Smooth muscle cell (in vitro differentiated cells): ENCODE data around the gene GLCE. TPM values are rescaled to one million over a fixed set of nuclear protein-coding genes. Genes with fewer than 3 reads are reported as not detected.
"Not testable (repeated sequence)": the region's sequence is repeated elsewhere in the genome, so short reads cannot be mapped to it uniquely, and the experiment has no call there.

ENCODE experiments used
- DNase-seq: peaks from one replicate; lab custom pipeline; 2025; ENCODE audit not compliant: unreplicated experiment; lab: John Stamatoyannopoulos, UW
- H2AFZ ChIP-seq: fragments of 200-600 bp; sonication (generic); 2 replicates; pipeline ENCODE4 v1.6.0; 2016; ENCODE audit warnings: antibody characterized with exemption, low read depth, mild to moderate bottlenecking
- H3F3A ChIP-seq: fragments of 200-600 bp; sonication (generic); 2 replicates; pipeline ENCODE4 v1.6.0; 2017; ENCODE audit warnings: antibody characterized with exemption, low read depth
- H3K27ac ChIP-seq: fragments of 200-600 bp; sonication (generic); 2 replicates; pipeline ENCODE4 v1.5.1; 2016; ENCODE audit warnings: low read depth, mild to moderate bottlenecking
- H3K27me3 ChIP-seq: fragments of 200-600 bp; sonication (generic); 2 replicates; pipeline ENCODE4 v1.6.1; 2016; ENCODE audit warnings: low read depth, mild to moderate bottlenecking
- H3K36me3 ChIP-seq: fragments of 200-600 bp; sonication (generic); 2 replicates; pipeline ENCODE4 v1.5.1; 2016; ENCODE audit warnings: low read depth
- H3K4me1 ChIP-seq: fragments of 200-600 bp; sonication (generic); 2 replicates; pipeline ENCODE4 v1.5.1; 2016; ENCODE audit warnings: low read depth
- H3K4me2 ChIP-seq: fragments of 200-600 bp; sonication (generic); 2 replicates; pipeline ENCODE4 v1.6.0; 2016; ENCODE audit warnings: mild to moderate bottlenecking
- H3K4me3 ChIP-seq: fragments of 200-600 bp; sonication (generic); 2 replicates; pipeline ENCODE4 v1.5.1; 2016; ENCODE audit warnings: mild to moderate bottlenecking
- H3K79me2 ChIP-seq: fragments of 200-600 bp; sonication (generic); 2 replicates; pipeline ENCODE4 v1.6.0; 2016; ENCODE audit warnings: low read depth, mild to moderate bottlenecking
- H3K9ac ChIP-seq: fragments of 200-600 bp; sonication (generic); 2 replicates; pipeline ENCODE4 v1.6.0; 2016; ENCODE audit warnings: low read depth
- H3K9me3 ChIP-seq: fragments of 200-600 bp; sonication (generic); replicated peaks from 2 replicates; pipeline ENCODE4 v1.5.1; 2016; ENCODE audit warnings: low read depth
- H4K20me1 ChIP-seq: fragments of 200-600 bp; sonication (generic); 2 replicates; pipeline ENCODE4 v1.6.0; 2016; ENCODE audit warnings: low read depth
- WGBS: methylation state at CpG from one replicate; pipeline ENCODE4 v1.1.7; 2016; ENCODE audit warnings: low lambda C conversion rate; 5-methylcytosine and 5-hydroxymethylcytosine counted together
- polyA plus RNA-seq: library from polyadenylated mRNA; unstranded; fragments of >200 nt; fragmentation: Nextera tagmentation; extraction: Ambion mirVana; gene quantifications from 2 replicates; pipeline ENCODE4 v1.2.1, GENCODE V29; 2016
- total RNA-seq: library from RNA; depleted of rRNA; stranded (reverse); fragments of >200 nt; gene quantifications from 2 replicates; pipeline ENCODE4 v1.2.3, GENCODE V29; 2014
- TF ChIP-seq, protein P1 (sequence below): fragments of 200-600 bp; sonication (generic); IDR thresholded peaks from 2 replicates; pipeline ENCODE4 v1.5.1; 2017; ENCODE audit warnings: borderline replicate concordance, mild to moderate bottlenecking, antibody characterized with exemption; ENCODE audit not compliant: insufficient read depth, poor library complexity, severe bottlenecking

The GLCE gene
- total and polyA plus RNA-seq, 2 experiments from 2014 or later = 8.3 to 26.6 TPM

DNA sequence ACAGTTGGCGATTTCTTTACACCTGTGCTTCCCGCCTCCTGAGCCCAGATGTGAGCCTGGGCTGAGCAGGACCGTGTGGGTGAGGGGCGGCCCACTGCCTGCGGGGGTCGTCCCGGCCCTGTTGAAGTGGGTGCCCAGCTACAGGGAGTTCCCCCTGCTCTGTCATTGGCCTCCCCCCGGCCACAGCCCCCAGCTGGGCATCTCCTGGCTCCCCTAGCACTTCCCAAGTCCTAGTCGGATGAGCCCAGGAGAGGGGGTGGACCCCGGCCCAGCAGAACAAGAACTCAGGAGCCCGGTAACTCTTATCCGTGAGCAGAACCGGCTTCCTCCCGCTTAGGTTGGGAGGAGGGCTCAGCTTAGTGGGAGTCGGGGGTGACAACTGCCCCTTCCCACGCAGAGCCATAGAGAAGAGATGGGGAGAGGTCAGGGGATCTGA is 139.0 kb downstream of the GLCE start:
- peak overlapping the region; percentile 66 for H3K4me3 ChIP-seq
- peak overlapping the region; percentile 96 for H3K4me2 ChIP-seq
- no peaks in the 10 kb centered on the region for H4K20me1 ChIP-seq
- no peak overlapping the region for H3K9ac ChIP-seq
- H3K27me3 ChIP-seq = peaks cover 60% of the 10 kb centered on the region
- H3K36me3 ChIP-seq = no peaks in the 10 kb centered on the region
- TF ChIP-seq, protein P1, sequence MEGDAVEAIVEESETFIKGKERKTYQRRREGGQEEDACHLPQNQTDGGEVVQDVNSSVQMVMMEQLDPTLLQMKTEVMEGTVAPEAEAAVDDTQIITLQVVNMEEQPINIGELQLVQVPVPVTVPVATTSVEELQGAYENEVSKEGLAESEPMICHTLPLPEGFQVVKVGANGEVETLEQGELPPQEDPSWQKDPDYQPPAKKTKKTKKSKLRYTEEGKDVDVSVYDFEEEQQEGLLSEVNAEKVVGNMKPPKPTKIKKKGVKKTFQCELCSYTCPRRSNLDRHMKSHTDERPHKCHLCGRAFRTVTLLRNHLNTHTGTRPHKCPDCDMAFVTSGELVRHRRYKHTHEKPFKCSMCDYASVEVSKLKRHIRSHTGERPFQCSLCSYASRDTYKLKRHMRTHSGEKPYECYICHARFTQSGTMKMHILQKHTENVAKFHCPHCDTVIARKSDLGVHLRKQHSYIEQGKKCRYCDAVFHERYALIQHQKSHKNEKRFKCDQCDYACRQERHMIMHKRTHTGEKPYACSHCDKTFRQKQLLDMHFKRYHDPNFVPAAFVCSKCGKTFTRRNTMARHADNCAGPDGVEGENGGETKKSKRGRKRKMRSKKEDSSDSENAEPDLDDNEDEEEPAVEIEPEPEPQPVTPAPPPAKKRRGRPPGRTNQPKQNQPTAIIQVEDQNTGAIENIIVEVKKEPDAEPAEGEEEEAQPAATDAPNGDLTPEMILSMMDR = no peak
- H3K9me3 ChIP-seq = no peaks in the 10 kb centered on the region
- 15% methylated on average over 10 of the region's 16 CpGs for WGBS
- peaks cover 5% of the 10 kb centered on the region for H3K4me1 ChIP-seq
- H2AFZ ChIP-seq = no peak overlapping the region
- peaks cover under 1% of the 10 kb centered on the region for H3F3A ChIP-seq
- H3K79me2 ChIP-seq = no peaks in the 10 kb centered on the region
- no peak for DNase-seq
- H3K27ac ChIP-seq = no peak overlapping the region

GRCh38 chr15:69299943-69300588 is 139.6 kb downstream of the GLCE start:
- TF ChIP-seq, protein P1 = no peak
- 41% methylated on average over 9 of the region's 9 CpGs for WGBS
- Histone ChIP-seq H3F3A (peaks cover 7% of the 10 kb centered on the region), H4K20me1 (no peaks in the 10 kb centered on the region), H2AFZ (no peak overlapping the region), H3K27ac (no peak overlapping the region), H3K27me3 (peaks cover 54% of the 10 kb centered on the region), H3K9me3 (no peaks in the 10 kb centered on the region), H3K9ac (no peak overlapping the region), H3K4me2 (no peak overlapping the region), H3K79me2 (no peaks in the 10 kb centered on the region), H3K36me3 (no peaks in the 10 kb centered on the region), H3K4me3 (no peak overlapping the region), H3K4me1 (peaks cover 5% of the 10 kb centered on the region)
- no peak for DNase-seq

DNA sequence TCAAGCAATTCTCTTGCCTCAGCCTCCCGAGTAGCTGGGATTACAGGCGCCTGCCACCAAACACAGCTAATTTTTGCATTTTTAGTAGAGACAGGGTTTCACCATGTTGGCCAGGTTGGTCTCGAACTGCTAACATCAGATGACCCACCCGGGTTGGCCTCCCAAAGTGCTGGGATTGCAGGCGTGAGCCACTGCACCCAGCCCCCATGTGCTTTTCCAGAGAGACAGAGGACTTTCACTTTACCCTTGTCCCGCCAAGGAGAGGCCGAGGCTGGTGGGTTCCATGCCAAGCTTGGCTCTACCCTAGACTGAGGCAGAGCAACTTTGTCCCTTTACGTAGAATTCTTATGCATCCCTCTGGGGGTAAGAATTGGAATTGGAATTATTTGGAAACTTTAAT is 140.7 kb downstream of the GLCE start:
- not testable (repeated sequence) for H3K36me3 ChIP-seq, H3K9ac ChIP-seq, H2AFZ ChIP-seq, H3F3A ChIP-seq, H3K79me2 ChIP-seq, H3K4me3 ChIP-seq, H3K27ac ChIP-seq, H4K20me1 ChIP-seq, H3K4me2 ChIP-seq, H3K9me3 ChIP-seq, DNase-seq, H3K4me1 ChIP-seq
- peaks cover 46% of the 10 kb centered on the region for H3K27me3 ChIP-seq
- 90% methylated on average over 8 of the region's 8 CpGs for WGBS

GRCh38 chr15:69302087-69302486 is 141.7 kb downstream of the GLCE start:
- not testable (repeated sequence) for H3K4me1 ChIP-seq, H4K20me1 ChIP-seq, H3K9ac ChIP-seq, H3K9me3 ChIP-seq, DNase-seq, H3K4me2 ChIP-seq, H3K79me2 ChIP-seq, H3F3A ChIP-seq, H2AFZ ChIP-seq, H3K36me3 ChIP-seq, H3K4me3 ChIP-seq, H3K27ac ChIP-seq
- peaks cover 40% of the 10 kb centered on the region for H3K27me3 ChIP-seq
- WGBS = 91% methylated on average over 6 of the region's 6 CpGs
